GM06990 (cell line): ENCODE results near the gene SYPL2.

ENCODE experiments used
- DNase-seq: peaks from one replicate; pipeline ENCODE4 v3.0.0-alpha.2; 2011; ENCODE audit not compliant: insufficient read length; ENCODE audit errors: extremely low read depth
- H3K27me3 ChIP-seq: replicated peaks from 2 replicates; pipeline ENCODE4 v1.6.0; 2011; ENCODE audit warnings: low read length; ENCODE audit not compliant: control insufficient read depth, insufficient read depth
- H3K36me3 ChIP-seq: 2 replicates; pipeline ENCODE4 v1.5.1; 2011; ENCODE audit warnings: low read length; ENCODE audit not compliant: control insufficient read depth, insufficient read depth
- H3K4me3 ChIP-seq: replicated peaks from 2 replicates; pipeline ENCODE4 v1.5.1; 2011; ENCODE audit warnings: low read depth, mild to moderate bottlenecking, control low read depth, low read length
- TF ChIP-seq, protein P1 (sequence below): IDR thresholded peaks from 2 replicates; pipeline ENCODE4 v1.5.1; 2011; ENCODE audit warnings: low read length, control low read depth, mild to moderate bottlenecking, inconsistent platforms; ENCODE audit not compliant: insufficient read depth, poor library complexity, severe bottlenecking

Gene SYPL2

DNA sequence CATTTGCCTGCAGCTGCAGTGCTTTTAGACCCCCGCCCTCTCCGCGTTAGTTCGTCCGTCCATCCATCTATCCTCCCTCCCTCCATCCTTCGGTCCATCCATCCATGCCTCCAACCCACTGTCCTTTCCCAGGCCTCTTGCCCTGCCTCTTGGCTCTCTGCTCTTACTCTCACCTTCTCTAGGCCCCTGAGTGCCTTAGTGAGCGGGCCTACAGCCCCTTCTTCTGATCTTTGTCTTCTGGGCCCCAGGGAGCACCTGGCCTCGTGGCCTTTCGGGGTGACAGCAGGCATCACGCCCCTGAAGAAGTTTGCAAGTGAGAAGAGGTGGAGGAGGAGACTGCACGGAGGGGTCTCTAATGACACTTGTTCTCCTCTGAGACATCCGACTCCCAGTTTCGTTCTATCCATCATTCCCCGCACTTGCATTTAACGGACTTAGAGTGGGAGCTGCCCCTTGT, 18.2 kb downstream of the SYPL2 start:
- Histone ChIP-seq H3K27me3 (no peaks in the 10 kb centered on the region), H3K36me3 (peaks cover 8% of the 10 kb centered on the region), H3K4me3 (peak overlapping the region; percentile 95)
- TF ChIP-seq, protein P1, sequence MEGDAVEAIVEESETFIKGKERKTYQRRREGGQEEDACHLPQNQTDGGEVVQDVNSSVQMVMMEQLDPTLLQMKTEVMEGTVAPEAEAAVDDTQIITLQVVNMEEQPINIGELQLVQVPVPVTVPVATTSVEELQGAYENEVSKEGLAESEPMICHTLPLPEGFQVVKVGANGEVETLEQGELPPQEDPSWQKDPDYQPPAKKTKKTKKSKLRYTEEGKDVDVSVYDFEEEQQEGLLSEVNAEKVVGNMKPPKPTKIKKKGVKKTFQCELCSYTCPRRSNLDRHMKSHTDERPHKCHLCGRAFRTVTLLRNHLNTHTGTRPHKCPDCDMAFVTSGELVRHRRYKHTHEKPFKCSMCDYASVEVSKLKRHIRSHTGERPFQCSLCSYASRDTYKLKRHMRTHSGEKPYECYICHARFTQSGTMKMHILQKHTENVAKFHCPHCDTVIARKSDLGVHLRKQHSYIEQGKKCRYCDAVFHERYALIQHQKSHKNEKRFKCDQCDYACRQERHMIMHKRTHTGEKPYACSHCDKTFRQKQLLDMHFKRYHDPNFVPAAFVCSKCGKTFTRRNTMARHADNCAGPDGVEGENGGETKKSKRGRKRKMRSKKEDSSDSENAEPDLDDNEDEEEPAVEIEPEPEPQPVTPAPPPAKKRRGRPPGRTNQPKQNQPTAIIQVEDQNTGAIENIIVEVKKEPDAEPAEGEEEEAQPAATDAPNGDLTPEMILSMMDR: no peak
- no peak for DNase-seq

DNA sequence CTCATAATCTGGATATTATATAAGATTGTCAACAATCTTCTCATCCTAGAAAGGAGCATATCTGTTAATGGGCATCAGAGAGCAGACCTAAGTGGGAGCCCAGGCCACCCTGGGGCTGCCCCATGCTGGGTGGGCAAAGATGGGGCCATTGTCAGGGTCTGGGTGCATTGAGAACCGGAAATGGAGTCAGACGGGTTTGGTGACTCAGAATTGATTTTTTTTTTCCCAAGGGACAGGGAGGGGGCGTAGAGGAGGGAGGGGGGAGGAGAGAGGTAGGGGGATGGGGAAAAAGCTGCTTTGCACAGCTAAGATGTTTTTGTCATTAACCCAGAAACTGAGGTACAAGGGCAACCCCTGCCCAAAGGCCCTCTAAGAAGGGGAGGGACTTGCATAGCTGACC, 18.7 kb downstream of the SYPL2 start:
- H3K4me3 ChIP-seq: peak overlapping the region; percentile 95
- DNase-seq: no peak
- peaks cover 8% of the 10 kb centered on the region for H3K36me3 ChIP-seq
- no peaks in the 10 kb centered on the region for H3K27me3 ChIP-seq
- TF ChIP-seq, protein P1: no peak

DNA sequence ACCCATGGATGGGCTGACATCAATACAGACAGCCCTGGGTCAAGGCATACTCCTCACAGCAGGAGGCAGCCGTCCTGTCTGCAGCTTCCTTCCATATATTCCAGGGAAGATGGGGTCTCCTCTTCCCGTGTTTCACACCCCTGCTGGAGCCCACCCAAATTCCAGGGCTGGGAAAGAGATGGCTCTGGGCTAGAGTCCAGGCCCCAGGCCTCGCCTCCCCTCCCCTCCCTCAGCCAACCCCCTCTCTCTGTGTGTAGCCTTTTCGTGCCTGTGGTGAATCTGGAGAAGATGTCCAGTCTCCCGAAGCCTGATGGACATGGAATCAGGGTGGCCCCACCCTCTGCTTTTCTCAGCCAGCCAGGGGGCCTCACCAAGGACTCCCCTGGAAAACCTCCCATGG, 20.9 kb downstream of the SYPL2 start:
- Histone ChIP-seq H3K36me3 (peaks cover 11% of the 10 kb centered on the region), H3K27me3 (no peaks in the 10 kb centered on the region), H3K4me3 (no peak overlapping the region)
- DNase-seq: no peak
- TF ChIP-seq, protein P1: no peak

DNA sequence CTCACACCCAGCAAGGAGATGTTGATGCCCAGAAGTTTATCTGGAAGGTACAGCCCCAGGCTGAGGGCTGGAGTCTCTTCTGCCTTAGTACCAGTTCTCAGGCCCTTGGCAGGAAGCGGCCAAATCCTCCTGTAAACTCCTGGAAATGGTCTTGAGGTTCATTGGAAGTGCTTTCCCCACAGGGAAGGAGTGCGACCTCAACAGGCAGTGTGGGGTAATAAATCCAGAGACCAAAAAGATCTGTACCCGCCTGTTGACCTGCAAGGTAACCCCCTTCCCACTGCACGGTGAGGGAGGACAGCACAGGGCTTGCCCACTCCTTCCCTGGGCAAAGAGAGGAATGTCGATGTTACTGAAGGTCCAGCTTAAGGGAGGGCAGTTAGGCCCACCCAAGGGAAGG, 21.9 kb downstream of the SYPL2 start:
- Histone ChIP-seq H3K36me3 (peaks cover 11% of the 10 kb centered on the region), H3K27me3 (no peaks in the 10 kb centered on the region), H3K4me3 (no peak overlapping the region)
- TF ChIP-seq, protein P1: no peak
- no peak for DNase-seq

DNA sequence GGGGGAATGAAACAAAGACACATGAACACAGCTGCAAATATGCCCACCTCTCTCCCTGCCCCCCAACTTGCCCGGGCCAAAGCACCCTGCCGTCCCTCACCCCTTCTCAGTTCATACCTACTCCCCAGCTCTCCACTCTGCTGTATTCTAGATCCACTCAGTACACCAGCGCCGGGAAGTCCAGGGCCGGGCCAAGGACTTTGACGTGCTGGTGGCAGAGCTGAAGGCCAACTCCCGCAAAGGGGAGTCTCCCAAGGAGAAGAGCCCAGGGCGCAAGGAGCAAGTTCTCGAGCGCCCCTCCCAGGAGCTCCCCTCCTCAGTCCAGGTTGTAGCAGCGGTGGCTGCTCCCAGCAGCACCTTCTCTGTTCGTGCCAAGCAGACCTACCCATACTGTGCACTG, 22.4 kb downstream of the SYPL2 start:
- H3K27me3 ChIP-seq: no peaks in the 10 kb centered on the region
- peaks cover 11% of the 10 kb centered on the region for H3K36me3 ChIP-seq
- DNase-seq: no peak
- H3K4me3 ChIP-seq: no peak overlapping the region
- TF ChIP-seq, protein P1: no peak
